HG03354 (cell line): ENCODE data around the gene DCBLD1.
A peak's percentile ranks its signal among the peaks of the same experiment; 100 is the strongest.

Source experiments
- ATAC-seq: cut with Tn5 transposase; IDR thresholded peaks from one replicate; pipeline ENCODE4 v1.9.1; 2021; ENCODE audit warnings: mild to moderate bottlenecking; ENCODE audit not compliant: unreplicated experiment, poor library complexity, severe bottlenecking

The DCBLD1 gene

DNA sequence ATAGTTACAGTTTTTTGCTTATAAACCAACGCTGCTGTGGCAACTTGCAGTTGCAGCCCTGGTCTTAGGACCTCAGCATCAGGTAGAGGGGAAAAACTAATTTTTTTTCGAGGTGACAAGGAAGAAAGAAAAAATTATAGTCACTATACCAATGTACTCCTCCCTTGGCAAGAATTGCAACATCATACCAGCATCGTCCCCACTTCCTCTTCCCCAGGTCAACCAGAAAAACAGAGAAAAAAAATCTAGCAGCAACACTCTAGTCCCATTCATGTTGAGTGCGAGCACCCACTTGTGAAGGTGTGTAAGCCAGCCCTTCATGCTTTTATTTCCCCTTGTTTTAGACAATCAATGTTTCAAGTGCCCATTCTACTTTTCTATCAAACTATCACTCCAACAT, 13.1 kb upstream of the DCBLD1 start:
- no peak for ATAC-seq

DNA sequence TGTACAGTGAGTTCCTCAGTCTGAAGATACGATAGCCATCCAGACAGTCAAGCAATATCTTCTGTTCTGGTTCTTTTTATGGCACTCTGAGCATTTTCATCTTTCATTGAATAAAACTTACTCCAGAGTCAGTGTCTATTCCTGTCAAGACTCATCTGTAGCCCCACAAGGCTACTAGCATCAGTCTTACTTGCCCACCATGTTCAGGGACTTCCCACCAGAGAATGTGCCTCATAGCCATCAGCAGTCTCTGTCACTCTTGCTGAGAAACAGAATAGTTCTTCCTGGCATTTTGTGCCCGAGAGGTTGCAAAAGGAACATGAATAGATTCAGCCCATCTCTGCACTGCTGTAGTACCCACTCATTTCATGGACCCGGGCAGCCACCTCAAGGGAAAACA, 12.7 kb upstream of the DCBLD1 start:
- ATAC-seq, result no peak

DNA sequence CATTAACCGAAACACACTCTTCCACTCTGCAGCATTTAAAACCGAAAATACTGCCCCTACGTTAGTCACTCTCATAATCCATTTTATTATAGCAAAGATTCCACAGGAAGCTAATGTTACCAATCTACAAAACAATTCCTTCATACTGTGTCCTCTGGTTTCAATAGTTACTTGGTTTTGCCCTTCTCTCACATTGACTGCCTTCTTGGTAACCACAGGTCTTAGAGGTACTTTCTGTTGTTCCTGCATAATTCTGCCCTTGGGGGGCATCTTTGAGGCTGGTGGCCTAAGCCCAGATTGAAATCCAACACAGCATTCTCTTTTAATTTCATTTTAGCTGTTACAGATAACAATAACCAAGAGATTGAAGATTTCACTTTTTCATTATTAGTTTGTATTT, 9.8 kb upstream of the DCBLD1 start:
- no peak for ATAC-seq

DNA sequence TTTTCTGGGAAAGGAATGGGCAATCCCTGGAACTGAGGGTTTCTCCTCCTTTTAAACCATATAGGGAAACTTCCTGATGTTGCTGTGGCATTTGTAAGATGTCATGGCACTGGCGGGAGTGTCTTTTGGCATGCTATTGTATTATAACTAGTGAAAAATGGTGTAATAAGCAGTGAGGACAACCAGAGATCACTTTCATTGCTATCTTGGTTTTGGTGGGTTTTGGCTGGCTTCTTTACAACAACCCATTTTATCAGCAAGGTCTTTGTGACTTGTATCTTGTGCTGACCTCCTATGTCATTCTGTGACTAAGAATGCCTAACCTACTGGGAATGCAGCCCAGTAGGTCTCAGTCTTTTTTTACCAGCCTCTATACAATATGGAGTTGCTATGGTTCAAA, 9.1 kb upstream of the DCBLD1 start:
- ATAC-seq, result no peak

DNA sequence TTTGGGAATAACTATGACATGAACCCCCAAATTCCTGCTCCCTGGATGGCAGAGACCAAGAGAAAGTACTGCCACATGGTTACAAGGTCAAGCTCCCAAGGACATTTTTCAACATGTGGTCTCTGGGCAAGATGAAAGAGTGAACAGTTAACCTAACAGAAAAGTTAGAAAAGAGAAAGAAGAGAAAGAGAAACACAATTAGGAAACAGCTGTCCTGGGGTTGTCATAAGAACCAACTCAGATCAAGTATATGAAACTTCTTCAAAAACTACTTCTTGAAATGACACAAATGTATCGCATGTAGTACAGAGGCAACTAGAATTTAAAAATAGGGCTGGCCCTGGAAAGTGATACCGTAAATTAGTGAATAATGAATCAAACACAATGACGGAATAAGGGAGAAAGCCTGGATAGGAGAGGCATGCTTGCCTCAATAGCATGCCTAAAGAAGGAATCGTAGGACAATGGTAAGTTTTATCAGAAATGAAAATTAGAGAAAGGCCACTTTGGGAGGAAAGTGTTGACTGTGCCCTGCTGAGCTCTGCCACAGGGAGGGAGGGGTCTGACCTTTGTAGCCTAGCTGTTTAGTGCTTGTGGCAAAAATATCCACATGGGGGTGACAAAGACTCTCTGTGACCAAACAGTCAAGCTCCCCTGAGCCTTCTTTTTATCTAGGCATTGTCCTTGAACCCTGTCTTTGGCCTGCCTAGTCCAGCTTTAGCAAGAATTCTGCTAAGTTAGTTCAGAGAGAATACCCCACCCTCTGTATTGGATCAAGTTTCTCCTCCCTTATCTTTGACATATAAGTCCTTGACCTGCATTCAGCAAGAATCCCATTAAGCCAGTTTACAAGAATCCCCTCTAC, 4.3 kb upstream of the DCBLD1 start:
- peak; percentile 18 for ATAC-seq

DNA sequence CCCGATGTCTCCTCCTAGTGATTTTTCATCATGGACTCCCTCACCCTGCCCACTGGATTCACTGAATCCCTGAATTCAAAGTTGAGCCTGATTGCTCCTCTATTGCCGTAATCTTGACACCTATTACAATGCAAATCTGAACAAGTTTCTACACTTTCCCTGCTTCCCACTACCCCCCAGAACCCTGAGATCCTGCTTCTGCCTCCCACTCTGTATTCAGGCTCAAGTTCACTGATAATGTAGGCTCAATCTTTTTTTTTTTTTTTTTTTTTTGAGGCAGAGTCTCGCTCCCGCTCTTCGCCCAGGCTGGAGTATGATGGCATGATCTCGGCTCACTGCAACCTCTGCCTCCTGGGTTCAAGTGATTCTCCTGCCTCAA, 3.6 kb upstream of the DCBLD1 start:
- ATAC-seq, result no peak

DNA sequence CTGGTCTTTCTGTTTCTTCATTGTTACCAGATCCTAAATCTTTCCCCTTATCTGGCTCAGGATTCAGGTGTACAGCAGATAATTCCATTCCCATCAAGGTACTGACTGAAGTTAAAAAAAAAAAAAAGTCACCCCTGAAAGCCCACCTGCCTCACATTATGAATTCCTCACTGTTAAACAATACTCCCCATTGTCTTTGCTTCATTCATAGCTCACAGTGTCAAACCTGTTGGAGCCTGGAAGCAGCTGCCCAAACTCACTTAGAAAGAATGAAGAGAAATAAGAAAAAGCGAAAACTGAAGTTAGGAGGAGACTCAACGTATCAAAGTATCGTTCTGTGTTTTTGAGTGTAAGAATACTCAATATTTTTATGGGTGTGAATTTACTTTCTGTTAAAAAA, 1.8 kb upstream of the DCBLD1 start:
- no peak for ATAC-seq

DNA sequence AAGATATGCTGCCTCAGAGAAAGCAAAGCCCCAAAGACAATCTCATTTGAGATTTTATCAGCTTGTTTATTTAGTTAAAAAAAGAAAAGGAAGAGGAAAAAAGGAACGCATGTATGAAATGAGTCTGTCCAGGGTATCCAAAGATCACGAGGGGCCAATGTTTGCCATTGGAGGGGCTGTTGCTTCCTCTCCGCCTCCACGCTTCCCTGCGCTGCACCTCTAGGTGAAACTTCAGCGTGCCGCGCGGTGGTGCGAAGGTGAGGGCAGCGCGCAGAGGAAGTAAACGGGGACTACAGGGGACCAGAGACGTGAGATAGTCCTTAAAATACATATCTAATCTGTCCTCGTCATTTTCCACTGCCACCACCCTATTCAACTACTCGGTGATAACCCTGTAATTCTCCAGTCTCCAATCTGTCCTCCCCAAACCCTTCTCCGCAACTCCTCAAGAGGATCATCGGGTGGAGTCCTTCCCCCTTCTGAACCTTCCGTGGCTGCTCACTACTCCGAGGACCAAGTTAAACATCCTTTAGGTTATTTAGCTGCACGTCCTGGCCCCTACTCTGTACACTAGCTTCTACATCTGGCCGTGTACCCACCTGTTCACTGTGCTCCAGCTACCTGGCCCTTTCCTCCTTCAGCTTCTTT, 1.1 kb upstream of the DCBLD1 start:
- ATAC-seq, result no peak

DNA sequence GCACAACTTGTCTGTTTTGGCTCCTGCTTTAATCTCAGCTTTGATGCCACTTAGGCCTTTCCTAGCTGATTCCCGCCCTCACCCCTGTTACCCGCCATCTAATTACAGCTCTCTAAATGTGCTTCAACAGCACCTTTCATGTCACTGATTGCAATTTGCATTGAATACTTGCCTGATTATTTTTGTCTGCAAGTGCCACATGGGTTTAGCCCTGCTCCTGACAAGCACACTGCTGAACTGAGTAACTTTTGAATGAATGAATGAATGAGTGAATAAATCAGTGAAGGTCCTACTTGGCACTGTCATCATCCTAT, 591 bp upstream of the DCBLD1 start:
- peak; percentile 1 for ATAC-seq

DNA sequence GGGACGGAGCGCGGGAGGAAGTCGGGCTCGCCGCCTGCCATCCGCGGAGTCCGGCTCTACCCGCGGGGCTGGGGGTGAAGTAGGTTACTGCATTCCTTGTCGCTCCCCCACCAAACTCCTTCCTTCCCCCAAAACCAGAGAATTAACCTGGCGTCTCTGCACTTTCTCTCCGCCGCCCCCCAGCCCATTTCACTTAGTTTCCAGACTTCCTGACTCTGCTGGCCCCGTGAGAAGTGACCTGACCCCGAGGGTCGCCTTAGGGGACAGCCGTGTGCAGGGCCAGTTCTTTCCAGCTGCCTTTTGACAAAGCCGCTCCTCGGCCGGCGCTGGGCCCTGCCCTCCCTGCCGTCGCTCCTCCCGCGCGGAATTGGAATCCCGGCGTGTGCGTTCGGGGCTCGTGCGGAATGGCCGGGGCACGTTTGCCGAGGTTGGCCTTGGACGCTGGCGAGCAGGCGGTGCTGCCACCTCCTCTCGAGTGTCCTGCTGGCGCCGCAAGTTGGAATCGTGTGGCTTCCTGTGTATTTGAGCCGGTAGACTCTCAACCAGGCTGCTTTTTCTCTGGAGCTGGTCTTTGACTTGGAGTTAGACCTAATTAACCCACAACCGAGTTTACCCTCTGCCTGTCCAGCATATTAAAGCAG, 650 bp downstream of the DCBLD1 start:
- peak; percentile 22 for ATAC-seq

DNA sequence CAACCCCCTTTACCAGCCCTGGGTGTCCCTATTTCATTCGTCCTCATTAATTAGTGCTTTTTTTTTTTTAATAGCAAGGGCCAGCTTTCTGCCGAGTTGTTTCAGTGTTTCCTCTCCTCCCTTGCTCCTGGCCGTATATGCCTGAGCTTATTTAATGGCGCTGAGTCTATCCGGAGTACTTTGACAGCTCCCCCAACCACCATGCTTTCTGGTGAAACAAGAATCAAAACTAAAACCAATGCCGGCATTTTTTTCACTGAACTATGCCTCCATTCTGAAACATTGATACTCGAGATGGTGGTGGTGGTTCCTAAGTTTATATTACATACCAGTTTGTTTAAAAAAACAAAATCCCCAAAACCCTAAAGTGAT, 1.2 kb downstream of the DCBLD1 start:
- ATAC-seq, result peak; percentile 14

DNA sequence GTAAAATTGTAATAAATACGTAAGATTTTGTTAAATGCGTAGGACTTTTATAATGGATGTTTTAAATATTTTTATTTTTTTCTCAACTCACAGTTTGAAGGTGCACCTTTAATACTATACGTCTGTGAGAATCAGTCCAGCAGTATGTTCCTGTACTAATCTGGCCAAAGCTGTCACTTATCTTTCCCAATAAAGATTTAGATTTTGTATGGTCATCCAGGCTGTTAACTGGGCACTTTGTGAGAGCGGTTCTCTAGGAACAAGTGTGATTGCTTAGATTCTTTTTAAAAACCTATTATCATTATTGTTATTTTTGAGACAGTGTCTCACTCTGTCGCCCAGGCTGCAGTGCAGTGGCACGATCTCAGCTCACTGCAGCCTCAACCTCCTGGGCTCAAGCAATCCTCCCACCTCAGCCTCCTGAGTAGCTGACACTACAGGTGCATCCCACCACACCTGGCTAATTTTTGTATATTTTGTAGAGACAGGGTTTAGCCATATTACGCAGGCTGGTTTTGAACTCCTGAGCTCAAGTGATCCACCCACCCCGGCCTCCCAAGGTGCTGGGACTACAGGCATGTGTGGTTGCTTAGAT, 1.7 kb downstream of the DCBLD1 start:
- no peak for ATAC-seq

DNA sequence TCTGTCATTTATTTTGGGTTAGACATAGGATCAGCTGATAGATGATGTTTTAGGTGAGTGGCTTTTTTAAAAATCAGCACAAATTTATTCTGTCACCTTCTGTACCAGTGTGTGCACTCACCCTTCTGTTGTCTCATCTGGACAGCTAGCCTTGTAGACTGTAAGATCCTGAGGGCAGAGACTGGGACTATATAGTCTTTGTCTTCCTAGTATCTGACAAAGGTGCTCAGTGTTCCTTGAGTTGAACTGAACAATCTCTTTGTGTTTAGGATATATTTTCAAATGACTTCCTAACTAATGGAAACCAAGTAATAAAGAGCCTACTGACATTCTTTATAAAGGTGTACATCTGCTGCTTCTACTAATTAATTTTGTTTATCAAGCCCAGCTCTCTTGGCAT, 3.0 kb downstream of the DCBLD1 start:
- ATAC-seq, result no peak

DNA sequence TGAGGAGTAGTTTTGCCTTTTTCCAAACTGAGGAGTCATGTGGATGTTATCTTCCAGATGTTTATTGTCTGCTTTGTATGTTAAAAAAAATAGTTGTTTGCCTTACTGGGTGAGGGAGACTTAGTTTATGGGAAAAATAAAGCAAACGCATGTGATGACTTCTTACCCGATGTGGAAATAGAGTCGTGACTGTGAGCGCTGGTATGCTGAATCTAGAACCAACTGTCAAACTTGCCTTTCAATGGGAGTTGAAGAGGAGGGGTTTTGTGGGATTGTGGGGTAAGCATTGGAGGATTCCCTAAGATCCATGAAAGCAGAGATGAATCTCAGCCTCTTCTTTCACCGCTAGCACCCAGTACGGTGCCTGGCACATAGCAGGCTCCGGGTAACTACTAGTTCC, 5.3 kb downstream of the DCBLD1 start:
- no peak for ATAC-seq

DNA sequence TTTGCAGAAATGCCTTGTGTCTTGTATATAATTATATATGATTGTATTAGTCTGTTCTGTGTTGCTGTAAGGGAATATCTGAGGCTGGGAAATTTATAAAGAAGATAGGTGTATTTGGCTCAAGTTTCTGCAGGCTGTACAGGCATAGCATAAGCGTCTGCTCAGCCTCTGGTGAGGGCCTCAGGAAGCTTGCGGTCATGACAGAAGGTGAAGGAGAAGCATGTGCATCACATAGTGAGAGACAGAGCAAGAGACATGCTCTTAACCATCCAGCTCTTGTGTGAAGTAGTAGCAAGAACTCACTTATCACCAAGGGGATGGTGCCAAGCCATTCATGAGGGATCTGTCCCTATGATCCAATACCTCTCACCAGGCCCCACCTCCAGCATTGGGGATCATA, 6.5 kb downstream of the DCBLD1 start:
- ATAC-seq, result no peak

DNA sequence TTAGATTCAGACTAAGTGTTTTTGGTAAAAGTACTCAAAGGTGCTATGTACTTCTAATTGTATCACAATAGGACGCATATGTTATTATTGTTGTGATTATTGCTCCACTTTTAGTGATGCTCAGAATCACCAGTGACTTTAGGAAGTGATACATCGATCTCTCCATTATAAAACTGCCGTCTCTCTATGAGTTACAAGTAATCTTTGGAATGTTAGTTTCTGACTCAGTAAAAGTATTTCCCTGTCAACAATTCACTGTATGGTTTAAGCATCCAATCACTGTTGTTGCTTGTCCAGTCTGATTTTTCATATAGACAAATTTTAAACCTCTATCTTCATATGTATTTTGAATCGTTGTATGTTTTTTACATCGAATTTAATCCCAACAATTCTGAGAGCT, 9.4 kb downstream of the DCBLD1 start:
- ATAC-seq, result no peak

DNA sequence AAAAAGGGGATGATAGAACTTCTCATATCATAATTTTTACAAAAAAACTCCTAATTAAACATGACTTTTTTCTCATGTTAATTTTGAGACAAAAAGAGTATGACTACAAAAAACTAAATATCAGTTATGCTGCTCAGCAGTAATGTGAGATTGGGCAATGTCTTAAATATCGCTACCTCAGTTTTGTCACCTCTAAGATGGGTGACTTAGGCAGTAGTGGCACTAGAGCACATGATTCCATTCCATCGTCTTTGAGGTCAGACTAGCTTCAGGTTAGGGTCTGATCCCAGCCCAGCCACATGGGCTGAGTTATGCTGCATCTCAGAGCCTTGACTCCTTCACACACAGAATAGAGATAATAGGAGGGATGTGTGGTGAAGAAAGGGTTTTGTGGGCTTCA, 11.0 kb downstream of the DCBLD1 start:
- no peak for ATAC-seq

DNA sequence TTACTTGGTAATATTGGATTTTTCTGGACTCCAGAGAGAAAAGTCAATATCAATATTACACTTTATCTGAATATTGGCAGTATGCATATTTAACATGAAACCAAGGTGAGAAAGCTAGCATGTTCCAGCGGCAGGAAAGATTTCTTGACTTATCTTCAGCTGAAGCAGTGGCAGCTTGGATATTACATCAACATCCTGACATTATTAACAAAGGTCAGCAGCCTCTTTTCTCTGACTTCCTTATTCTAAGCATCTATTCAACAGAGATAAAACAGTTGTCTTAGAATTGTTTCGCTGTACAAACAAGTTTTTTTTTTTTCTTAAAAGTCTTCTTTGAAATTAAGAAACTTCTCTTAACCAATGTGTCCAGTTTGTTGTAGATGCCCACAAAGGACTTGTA, 11.8 kb downstream of the DCBLD1 start:
- no peak for ATAC-seq

DNA sequence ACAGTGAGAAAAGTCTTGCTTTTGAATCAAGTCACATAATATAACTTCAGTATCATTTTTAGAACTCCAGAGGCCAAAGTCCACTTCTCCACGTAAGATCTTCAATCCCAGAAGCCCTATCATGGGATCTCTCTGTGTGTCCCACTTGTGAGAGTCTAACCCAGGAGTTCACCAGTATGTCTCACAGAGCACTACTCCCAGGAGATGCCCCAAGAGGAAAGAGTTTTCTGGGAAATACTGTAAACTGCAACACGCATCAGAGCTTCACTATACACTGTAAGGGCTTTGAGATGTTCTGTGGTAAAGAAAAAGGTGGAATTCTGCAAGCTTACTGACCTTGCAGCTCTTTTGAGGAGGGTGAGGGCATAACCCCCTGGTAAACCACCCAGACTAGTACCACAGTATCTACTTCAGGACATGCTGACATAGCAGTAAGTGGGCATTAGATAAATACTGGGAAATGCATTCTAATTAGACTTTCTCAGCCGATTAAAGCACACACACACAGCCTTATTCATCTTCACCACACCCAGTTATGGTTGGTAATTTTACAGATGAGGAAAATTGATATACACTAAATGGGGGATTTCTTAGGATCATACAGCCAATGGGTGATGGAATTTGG, 12.3 kb downstream of the DCBLD1 start:
- ATAC-seq, result no peak

DNA sequence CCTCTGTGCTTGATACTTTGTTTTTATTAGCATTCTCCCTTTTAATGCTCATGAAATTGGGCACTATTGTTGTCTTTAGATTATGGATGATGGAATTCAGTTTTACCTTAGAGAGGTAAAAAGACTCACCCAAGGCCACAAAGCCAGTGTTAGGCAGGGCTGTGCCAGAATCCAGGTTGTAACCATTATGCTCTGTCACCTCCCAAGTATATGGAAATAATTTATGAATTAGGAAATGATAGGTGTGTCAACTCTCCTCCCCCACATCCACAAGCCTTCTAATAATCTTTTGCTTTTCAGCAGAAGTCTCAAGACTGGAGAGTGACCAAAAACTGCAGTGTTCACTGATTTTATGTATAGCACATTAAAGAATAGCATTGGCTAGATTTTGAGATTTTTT, 13.0 kb downstream of the DCBLD1 start:
- ATAC-seq, result no peak

DNA sequence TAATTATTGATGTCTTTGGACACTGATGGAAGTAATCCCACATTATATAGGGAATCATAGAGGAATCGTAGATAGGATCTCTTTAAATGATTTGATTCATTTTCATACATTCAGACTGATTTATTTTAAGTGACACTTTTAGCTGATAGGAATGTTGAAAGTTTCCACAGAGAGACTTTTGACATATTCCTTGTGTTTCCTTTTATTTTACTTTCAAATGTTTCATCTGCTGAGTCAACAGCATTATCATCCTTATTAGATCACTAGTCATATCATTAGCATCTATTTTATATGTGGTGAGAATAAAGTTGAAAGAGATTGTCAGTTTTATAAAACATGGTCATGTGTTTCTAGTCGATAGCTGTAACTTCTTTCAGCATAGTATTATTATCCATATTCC, 13.4 kb downstream of the DCBLD1 start:
- ATAC-seq, result no peak
